HG03460 (cell line): ENCODE data around the gene CD109.
A peak's percentile ranks its signal among the peaks of the same experiment; 100 is the strongest.
"Not testable (repeated sequence)": the region's sequence is repeated elsewhere in the genome, so short reads cannot be mapped to it uniquely, and the experiment has no call there.

Source experiments
- ATAC-seq: cut with Tn5 transposase; IDR thresholded peaks from one replicate; pipeline ENCODE4 v1.9.1; 2021; ENCODE audit not compliant: unreplicated experiment

Gene CD109

GRCh38 chr6:73784726-73785505 lies 88.9 kb downstream of the CD109 start:
- no peak for ATAC-seq

- no peak for ATAC-seq
Measured at GRCh38 chr6:73790574-73790973, 94.6 kb downstream of the CD109 start.

DNA sequence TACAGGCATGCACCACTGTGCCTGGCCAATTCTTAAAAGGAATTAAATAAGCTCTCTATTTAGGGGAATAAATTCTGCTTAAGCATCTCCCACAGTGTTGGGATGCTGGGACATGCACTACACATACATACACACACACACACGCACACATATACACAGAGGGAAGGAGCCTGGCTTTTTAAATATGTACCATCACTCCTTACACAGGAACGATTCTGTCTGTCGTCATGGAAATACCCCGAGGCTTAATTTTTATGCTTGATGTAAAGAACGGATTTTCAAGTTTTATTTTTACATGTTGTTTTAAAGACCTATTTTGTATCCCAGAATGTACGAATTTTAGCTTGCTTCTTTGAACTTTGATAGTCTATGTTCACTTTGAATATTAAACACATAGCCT lies 95.3 kb downstream of the CD109 start:
- ATAC-seq = no peak

DNA sequence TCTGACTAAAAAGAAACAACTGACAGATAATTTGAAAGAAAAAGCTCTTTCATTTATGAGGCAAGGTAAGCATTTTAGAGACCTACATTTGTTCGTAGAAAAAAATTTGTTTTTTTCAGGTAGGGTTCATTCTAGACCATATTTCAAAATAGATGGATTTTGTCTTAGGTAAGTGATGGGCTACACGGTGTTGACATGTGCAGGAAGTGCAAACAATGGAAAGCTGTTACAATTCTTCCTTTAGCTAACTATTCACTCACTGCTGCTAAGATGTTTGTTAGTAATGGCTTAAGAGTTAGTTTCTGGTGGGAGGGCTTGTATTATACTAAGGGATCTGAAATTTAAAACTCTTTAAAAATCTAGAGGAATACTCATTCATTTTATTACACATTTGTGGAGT lies 96.7 kb downstream of the CD109 start:
- ATAC-seq = no peak

DNA sequence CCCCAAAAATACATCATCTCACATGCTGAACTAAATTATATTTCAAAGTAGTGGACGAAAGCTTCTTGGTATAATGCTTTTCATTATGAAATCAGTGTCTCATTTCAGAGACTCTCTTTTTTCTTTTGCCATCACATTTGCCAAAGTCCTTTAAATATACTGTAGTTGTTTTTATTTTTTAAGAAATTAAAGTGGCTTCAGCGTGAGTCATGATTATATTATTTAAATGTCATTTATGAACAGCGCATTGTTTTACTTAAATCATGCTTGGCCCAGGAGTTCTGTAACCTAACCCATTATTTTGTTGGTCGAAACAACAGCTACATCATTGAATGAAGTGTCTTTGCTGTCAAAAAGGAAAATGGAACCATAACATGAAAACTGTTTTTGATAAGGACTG lies 100.9 kb downstream of the CD109 start:
- ATAC-seq = no peak

DNA sequence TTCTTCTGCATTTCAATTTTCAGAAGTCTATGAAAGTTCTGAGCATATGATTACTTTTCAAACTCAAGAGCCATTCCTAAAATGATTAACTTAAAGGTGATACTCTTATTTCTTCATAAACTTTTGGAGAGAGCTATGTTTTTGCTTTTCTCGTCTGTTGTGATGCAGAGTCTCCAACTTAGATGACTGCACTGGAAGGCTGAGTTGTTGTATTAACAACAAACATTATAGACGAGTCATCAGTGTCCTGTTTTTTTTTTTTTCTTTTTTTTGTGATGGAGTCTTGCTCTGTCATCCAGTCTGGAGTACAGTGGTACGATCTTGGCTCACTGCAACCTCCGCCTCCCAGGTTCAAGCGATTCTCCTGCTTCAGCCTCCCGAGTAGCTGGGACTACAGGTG lies 101.9 kb downstream of the CD109 start:
- ATAC-seq = no peak

- ATAC-seq = peak; percentile 83
Measured at GRCh38 chr6:73798592-73798991, 102.6 kb downstream of the CD109 start.

DNA sequence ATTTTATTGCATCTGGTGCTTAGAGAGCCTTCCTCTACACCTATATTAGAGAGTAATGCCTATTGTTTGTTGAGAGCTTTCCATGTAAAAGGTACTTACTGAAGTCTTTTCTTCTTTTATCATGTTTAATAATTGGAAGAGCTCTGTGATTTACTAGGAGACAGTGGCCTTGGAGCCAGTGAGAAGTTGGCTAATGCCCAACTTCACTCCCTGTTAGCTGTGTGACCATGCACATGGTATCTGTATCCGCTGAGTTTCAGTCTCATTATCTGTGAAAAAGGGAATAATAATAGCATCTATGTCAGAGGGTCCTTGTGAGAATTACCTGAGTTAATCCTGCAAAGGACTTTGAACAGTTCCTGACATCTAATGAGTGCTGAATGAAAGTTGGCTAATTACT lies 105.0 kb downstream of the CD109 start:
- ATAC-seq = no peak

- no peak for ATAC-seq
Measured at GRCh38 chr6:73801652-73802268, 105.8 kb downstream of the CD109 start.

DNA sequence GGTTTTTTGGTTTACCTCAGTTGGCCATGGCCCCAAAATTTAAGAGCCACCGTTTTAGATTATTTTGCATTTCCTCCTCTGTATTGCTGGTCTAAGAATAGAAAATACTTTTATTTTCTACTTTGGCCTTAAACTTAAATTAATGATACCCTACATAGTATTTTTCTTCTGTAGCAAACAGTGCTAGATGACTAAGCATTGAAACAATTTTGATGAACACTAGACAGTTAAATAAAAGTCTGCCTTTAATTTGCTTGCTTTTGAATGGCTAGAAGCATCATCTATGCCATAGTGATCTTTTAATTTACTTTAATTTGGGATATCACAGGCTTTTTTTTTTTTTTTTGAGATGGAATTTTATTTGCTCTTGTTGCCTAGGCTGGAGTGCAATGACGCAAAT lies 106.4 kb downstream of the CD109 start:
- ATAC-seq = no peak

GRCh38 chr6:73803562-73804241 lies 107.7 kb downstream of the CD109 start:
- no peak for ATAC-seq

- ATAC-seq = not testable (repeated sequence)
Measured at GRCh38 chr6:73805221-73805620, 109.2 kb downstream of the CD109 start.

DNA sequence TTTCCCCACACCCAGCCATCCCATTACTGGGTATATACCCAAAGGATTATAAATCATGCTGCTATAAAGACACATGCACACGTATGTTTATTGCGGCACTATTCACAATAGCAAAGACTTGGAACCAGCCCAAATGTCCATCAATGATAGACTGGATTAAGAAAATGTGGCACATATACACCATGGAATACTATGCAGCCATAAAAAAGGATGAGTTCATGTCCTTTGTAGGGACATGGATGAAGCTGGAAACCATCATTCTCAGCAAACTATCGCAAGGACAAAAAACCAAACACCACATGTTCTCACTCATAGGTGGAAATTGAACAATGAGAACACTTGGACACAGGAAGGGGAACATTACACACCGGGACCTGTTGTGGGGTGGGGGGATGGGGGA lies 110.0 kb downstream of the CD109 start:
- ATAC-seq = not testable (repeated sequence)

- ATAC-seq = no peak
Measured at GRCh38 chr6:73811706-73812105, 115.7 kb downstream of the CD109 start.

DNA sequence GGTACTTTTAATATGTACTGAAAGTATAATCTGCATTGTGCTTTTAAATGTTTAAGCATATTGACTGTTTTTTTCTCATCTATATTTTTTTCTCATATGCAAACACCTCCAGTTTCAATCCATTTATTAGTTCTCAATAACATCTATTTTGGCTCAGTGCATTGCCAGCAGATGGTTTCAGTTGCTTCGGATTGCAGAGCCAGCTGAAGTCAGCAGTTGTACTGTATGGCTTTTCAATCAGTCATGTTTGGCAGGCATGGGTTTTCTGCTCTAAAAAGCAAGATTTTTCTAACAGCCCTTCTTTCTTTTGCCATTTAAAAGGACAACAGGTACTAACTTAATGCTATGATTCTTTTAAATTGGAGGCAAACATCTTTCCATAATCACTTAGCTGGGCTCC lies 121.2 kb downstream of the CD109 start:
- ATAC-seq = no peak

DNA sequence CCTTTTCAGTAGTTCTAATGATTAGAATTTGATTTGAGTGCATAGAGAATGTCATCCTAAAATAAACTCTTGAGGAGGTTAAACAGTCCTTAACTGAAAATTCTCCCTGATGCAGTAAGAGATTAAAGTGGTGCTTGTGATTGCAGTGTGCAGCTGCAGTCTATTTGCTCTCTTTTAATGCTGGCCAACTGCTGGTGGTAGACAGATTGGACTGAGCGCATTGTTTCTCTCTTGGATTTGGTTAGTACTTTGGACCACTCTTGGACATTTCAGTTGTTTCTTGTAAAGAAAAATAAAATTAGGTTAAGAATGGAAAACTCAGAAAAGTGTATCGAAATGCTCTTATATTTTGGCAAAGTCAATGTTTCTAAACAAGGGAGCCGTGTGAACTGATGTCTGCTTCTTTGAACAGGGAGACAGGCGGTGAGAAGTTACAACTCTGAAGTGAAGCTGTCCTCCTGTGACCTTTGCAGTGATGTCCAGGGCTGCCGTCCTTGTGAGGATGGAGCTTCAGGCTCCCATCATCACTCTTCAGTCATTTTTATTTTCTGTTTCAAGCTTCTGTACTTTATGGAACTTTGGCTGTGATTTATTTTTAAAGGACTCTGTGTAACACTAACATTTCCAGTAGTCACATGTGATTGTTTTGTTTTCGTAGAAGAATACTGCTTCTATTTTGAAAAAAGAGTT lies 127.2 kb downstream of the CD109 start:
- ATAC-seq = no peak

- no peak for ATAC-seq
Measured at GRCh38 chr6:73823832-73824231, 127.8 kb downstream of the CD109 start.

- ATAC-seq = no peak
Measured at GRCh38 chr6:73826571-73826970, 130.6 kb downstream of the CD109 start.

DNA sequence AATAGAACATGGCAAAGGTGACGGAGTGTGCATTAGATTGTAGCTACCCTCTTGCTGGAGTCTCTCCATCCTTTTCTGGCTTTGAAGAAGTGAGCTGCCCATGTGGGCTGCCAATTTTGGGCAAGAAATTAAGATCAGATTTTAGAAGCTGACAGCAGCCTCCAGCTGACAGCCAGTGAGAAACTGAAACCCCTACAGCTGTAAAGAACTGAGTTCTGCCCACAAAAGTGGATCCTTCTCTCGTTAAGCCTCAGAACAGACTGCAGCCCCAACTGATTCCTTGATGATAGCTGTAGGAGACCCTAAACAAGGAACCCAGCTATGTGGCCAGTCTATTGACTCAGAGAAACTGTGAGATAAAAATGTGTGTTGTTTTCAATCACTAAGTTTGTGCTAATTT lies 134.1 kb downstream of the CD109 start:
- ATAC-seq = no peak

DNA sequence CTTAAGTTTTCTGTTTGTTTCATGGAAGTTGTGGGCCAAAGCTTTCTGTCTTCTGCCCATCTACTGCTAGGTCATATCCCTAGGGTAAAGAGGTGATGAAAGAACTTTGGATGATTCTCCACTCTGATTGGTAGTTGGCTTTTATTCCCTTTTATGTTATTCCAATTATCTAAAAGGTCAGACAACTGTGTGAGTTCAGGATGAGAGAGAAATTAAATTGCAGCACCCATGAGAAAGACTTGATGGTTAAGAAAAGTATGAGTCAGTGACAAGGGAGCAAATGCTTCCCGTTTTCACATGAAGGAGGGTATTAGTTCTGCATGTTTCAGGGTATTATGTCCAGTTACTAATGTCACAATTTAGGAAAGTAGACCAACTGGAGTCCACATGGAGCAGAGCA lies 136.3 kb downstream of the CD109 start:
- ATAC-seq = no peak

DNA sequence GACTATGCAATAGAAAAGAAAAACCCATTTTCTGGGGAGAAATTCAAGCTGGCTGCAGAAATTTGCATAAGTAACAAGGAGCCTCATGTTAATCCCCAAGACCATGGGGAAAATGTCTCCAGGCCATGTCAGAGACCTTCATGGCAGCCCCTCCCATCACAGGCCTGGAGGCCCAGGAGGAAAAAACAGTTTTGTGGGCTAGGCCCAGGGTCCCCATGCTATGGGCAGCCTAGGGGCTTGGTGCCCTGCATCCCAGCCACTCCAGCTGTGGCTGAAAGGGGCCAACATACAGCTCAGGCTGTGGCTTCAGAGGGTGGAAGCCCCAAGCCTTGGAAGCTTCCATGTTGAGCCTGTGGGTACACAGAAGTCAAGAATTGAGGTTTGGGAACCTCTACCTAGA lies 148.7 kb downstream of the CD109 start:
- ATAC-seq = not testable (repeated sequence)

GRCh38 chr6:73851048-73851447 lies 155.0 kb downstream of the CD109 start:
- ATAC-seq = not testable (repeated sequence)
